Measurements from ENCODE around the gene IL7R. TPM values are rescaled to one million over a fixed set of nuclear protein-coding genes. Genes with fewer than 3 reads are reported as not detected.

The IL7R gene
- polyA plus RNA-seq, 1 experiment = 43.7 TPM

- TF ChIP-seq CTCF (IDR thresholded peaks at IDR 0.05; ENCODE audit: low read depth, low read length) = no peak
- DNase-seq (ENCODE audit: low read depth, low spot score) = no peak
- Histone ChIP-seq H3K4me3 (ENCODE audit: low read depth, low read length) (no peak overlapping the region), H3K27ac (ENCODE audit: low read depth, low read length) (no peak overlapping the region), H3K9me3 (ENCODE audit: control insufficient read depth, insufficient read depth, low read length) (peaks cover 5% of the 10 kb centered on the region), H3K27me3 (ENCODE audit: control insufficient read depth, insufficient read depth, low read length) (no peaks in the 10 kb centered on the region)
- ChIA-PET POLR2A (no interaction called here), CTCF (interaction anchor here (0.5 to 1.3 kb wide), 3 partner anchors 17 to 28 kb away, joined by 4 to 7 read pairs (median 4); no protein-coding TSS in a partner anchor)
These were observed 51.5 kb downstream of the IL7R start for GRCh38 chr5:35908228-35908627.

GRCh38 chr5:35908814-35909213 lies 52.1 kb downstream of the IL7R start:
- no peak for DNase-seq (ENCODE audit: low read depth, low spot score)
- Histone ChIP-seq H3K9me3 (ENCODE audit: control insufficient read depth, insufficient read depth, low read length) (peaks cover 5% of the 10 kb centered on the region), H3K27ac (ENCODE audit: low read depth, low read length) (no peak overlapping the region), H3K27me3 (ENCODE audit: control insufficient read depth, insufficient read depth, low read length) (no peaks in the 10 kb centered on the region), H3K4me3 (ENCODE audit: low read depth, low read length) (no peak overlapping the region)
- ChIA-PET CTCF (interaction anchor here (0.5 to 1.3 kb wide), 3 partner anchors 17 to 258 kb away, joined by 3 to 7 read pairs (median 4); no protein-coding TSS in a partner anchor), POLR2A (no interaction called here)
- no peak for TF ChIP-seq CTCF (IDR thresholded peaks at IDR 0.05; ENCODE audit: low read depth, low read length)

GRCh38 chr5:35919191-35919590 lies 62.5 kb downstream of the IL7R start:
- no peak overlapping the region for H3K4me3 ChIP-seq (ENCODE audit: low read depth, low read length)
- CTCF ChIA-PET = interaction anchor here (1.0 to 1.9 kb wide), 2 partner anchors 140 to 269 kb away, joined by 3 to 8 read pairs; no protein-coding TSS in a partner anchor
- TF ChIP-seq CTCF (IDR thresholded peaks at IDR 0.05; ENCODE audit: low read depth, low read length) = no peak
- H3K27me3 ChIP-seq (ENCODE audit: control insufficient read depth, insufficient read depth, low read length) = no peaks in the 10 kb centered on the region
- peak; percentile 85 for DNase-seq (ENCODE audit: low read depth, low spot score)
- H3K27ac ChIP-seq (ENCODE audit: low read depth, low read length) = peak overlapping the region; percentile 3
- POLR2A ChIA-PET = no interaction called here
- H3K9me3 ChIP-seq (ENCODE audit: control insufficient read depth, insufficient read depth, low read length) = peaks cover 7% of the 10 kb centered on the region; the same call in 1 of the 2 replicates

GRCh38 chr5:35920890-35921289 lies 64.2 kb downstream of the IL7R start:
- POLR2A ChIA-PET = no interaction called here
- no peak overlapping the region for H3K27ac ChIP-seq (ENCODE audit: low read depth, low read length)
- TF ChIP-seq CTCF (IDR thresholded peaks at IDR 0.05; ENCODE audit: low read depth, low read length) = no peak
- no peaks in the 10 kb centered on the region for H3K27me3 ChIP-seq (ENCODE audit: control insufficient read depth, insufficient read depth, low read length)
- H3K9me3 ChIP-seq (ENCODE audit: control insufficient read depth, insufficient read depth, low read length) = peaks cover 7% of the 10 kb centered on the region; the same call in 1 of the 2 replicates
- DNase-seq (ENCODE audit: low read depth, low spot score) = no peak
- CTCF ChIA-PET = interaction anchor here (1.1 to 8.4 kb wide), 2 partner anchors 268 to 302 kb away, joined by 5 to 254 read pairs; no protein-coding TSS in a partner anchor
- H3K4me3 ChIP-seq (ENCODE audit: low read depth, low read length) = no peak overlapping the region

- H3K4me3 ChIP-seq (ENCODE audit: low read depth, low read length) = no peak overlapping the region
- TF ChIP-seq CTCF (IDR thresholded peaks at IDR 0.05; ENCODE audit: low read depth, low read length) = no peak
- H3K27me3 ChIP-seq (ENCODE audit: control insufficient read depth, insufficient read depth, low read length) = no peaks in the 10 kb centered on the region
- POLR2A ChIA-PET = no interaction called here
- CTCF ChIA-PET = interaction anchor here (0.7 to 8.4 kb wide), 2 partner anchors 269 to 594 kb away, joined by 5 to 254 read pairs; no protein-coding TSS in a partner anchor
- H3K27ac ChIP-seq (ENCODE audit: low read depth, low read length) = no peak overlapping the region
- no peak for DNase-seq (ENCODE audit: low read depth, low spot score)
- H3K9me3 ChIP-seq (ENCODE audit: control insufficient read depth, insufficient read depth, low read length) = peaks cover 7% of the 10 kb centered on the region; the same call in 1 of the 2 replicates
These were observed 65.2 kb downstream of the IL7R start for GRCh38 chr5:35921930-35922329.
